ENCODE measurements around the gene CLSTN2. TPM values are rescaled to one million over a fixed set of nuclear protein-coding genes. Genes with fewer than 3 reads are reported as not detected.

The CLSTN2 gene
- total and polyA plus RNA-seq, 2 experiments from 2014 or later, result 23.0 to 27.0 TPM

GRCh38 chr3:140242818-140243276 is 307.9 kb downstream of the CLSTN2 start:
- Histone ChIP-seq H3K79me2 (no peaks in the 10 kb centered on the region), H3K9me3 (ENCODE audit: low read depth) (no peaks in the 10 kb centered on the region), H4K20me1 (ENCODE audit: insufficient read depth, poor library complexity, severe bottlenecking) (no peaks in the 10 kb centered on the region), H3K27me3 (no peaks in the 10 kb centered on the region), H3K36me3 (replicated peaks; ENCODE audit: insufficient read depth, low read depth) (no peaks in the 10 kb centered on the region), H3K27ac (no peak overlapping the region), H2AFZ (no peak overlapping the region), H3K4me3 (no peak overlapping the region), H3K4me2 (no peak overlapping the region), H3K4me1 (ENCODE audit: insufficient read depth) (peaks cover 6% of the 10 kb centered on the region), H3K9me2 (replicated peaks; ENCODE audit: insufficient read depth) (no peaks in the 10 kb centered on the region)
- WGBS (ENCODE audit: low lambda C conversion rate, missing lambda C conversion rate), result 67% methylated on average over 5 of the region's 5 CpGs
- TF ChIP-seq EZH2phosphoT487 (IDR thresholded peaks at IDR 0.05; ENCODE audit: low read depth, severe bottlenecking, unreplicated experiment), result no peak
- no peak for TF ChIP-seq CTCF (IDR thresholded peaks at IDR 0.05; ENCODE audit: poor library complexity)
- TF ChIP-seq EZH2 (IDR thresholded peaks at IDR 0.05; ENCODE audit: borderline replicate concordance), result no peak
- DNase-seq (ENCODE audit: low spot score), result no peak

GRCh38 chr3:140243575-140243974 is 308.6 kb downstream of the CLSTN2 start:
- Histone ChIP-seq H3K27me3 (no peaks in the 10 kb centered on the region), H4K20me1 (ENCODE audit: insufficient read depth, poor library complexity, severe bottlenecking) (no peaks in the 10 kb centered on the region), H3K36me3 (replicated peaks; ENCODE audit: insufficient read depth, low read depth) (no peaks in the 10 kb centered on the region), H3K79me2 (no peaks in the 10 kb centered on the region), H3K27ac (no peak overlapping the region), H3K9me2 (replicated peaks; ENCODE audit: insufficient read depth) (no peaks in the 10 kb centered on the region), H3K4me3 (no peak overlapping the region), H3K4me1 (ENCODE audit: insufficient read depth) (peaks cover 6% of the 10 kb centered on the region), H3K9me3 (ENCODE audit: low read depth) (no peaks in the 10 kb centered on the region), H2AFZ (no peak overlapping the region), H3K4me2 (no peak overlapping the region)
- DNase-seq (ENCODE audit: low spot score), result no peak
- TF ChIP-seq CTCF (IDR thresholded peaks at IDR 0.05; ENCODE audit: poor library complexity) (no peak), EZH2phosphoT487 (IDR thresholded peaks at IDR 0.05; ENCODE audit: low read depth, severe bottlenecking, unreplicated experiment) (no peak), EZH2 (IDR thresholded peaks at IDR 0.05; ENCODE audit: borderline replicate concordance) (no peak)
- WGBS (ENCODE audit: low lambda C conversion rate, missing lambda C conversion rate), result 96% methylated on average over 1 of the region's 1 CpG

GRCh38 chr3:140244893-140245292 is 309.9 kb downstream of the CLSTN2 start:
- no peak for DNase-seq (ENCODE audit: low spot score)
- no peak overlapping the region for H3K27ac ChIP-seq
- H4K20me1 ChIP-seq (ENCODE audit: insufficient read depth, poor library complexity, severe bottlenecking), result no peaks in the 10 kb centered on the region
- H2AFZ ChIP-seq, result no peak overlapping the region
- no peak for TF ChIP-seq EZH2 (IDR thresholded peaks at IDR 0.05; ENCODE audit: borderline replicate concordance)
- TF ChIP-seq EZH2phosphoT487 (IDR thresholded peaks at IDR 0.05; ENCODE audit: low read depth, severe bottlenecking, unreplicated experiment), result no peak
- TF ChIP-seq CTCF (IDR thresholded peaks at IDR 0.05; ENCODE audit: poor library complexity), result no peak
- H3K27me3 ChIP-seq, result no peaks in the 10 kb centered on the region
- WGBS (ENCODE audit: low lambda C conversion rate, missing lambda C conversion rate), result 63% methylated on average over 5 of the region's 5 CpGs
- H3K9me3 ChIP-seq (ENCODE audit: low read depth), result no peaks in the 10 kb centered on the region
- no peaks in the 10 kb centered on the region for H3K36me3 ChIP-seq (replicated peaks; ENCODE audit: insufficient read depth, low read depth)
- no peak overlapping the region for H3K4me2 ChIP-seq
- H3K4me3 ChIP-seq, result no peak overlapping the region
- no peaks in the 10 kb centered on the region for H3K9me2 ChIP-seq (replicated peaks; ENCODE audit: insufficient read depth)
- peaks cover 6% of the 10 kb centered on the region for H3K4me1 ChIP-seq (ENCODE audit: insufficient read depth)
- no peaks in the 10 kb centered on the region for H3K79me2 ChIP-seq

- no peaks in the 10 kb centered on the region for H3K27me3 ChIP-seq
- TF ChIP-seq EZH2 (IDR thresholded peaks at IDR 0.05; ENCODE audit: borderline replicate concordance) (no peak), EZH2phosphoT487 (IDR thresholded peaks at IDR 0.05; ENCODE audit: low read depth, severe bottlenecking, unreplicated experiment) (no peak), CTCF (IDR thresholded peaks at IDR 0.05; ENCODE audit: poor library complexity) (no peak)
- no peaks in the 10 kb centered on the region for H3K9me2 ChIP-seq (replicated peaks; ENCODE audit: insufficient read depth)
- no peaks in the 10 kb centered on the region for H4K20me1 ChIP-seq (ENCODE audit: insufficient read depth, poor library complexity, severe bottlenecking)
- DNase-seq (ENCODE audit: low spot score), result no peak
- 67% methylated on average over 3 of the region's 3 CpGs for WGBS (ENCODE audit: low lambda C conversion rate, missing lambda C conversion rate)
- H3K9me3 ChIP-seq (ENCODE audit: low read depth), result no peaks in the 10 kb centered on the region
- no peak overlapping the region for H3K4me3 ChIP-seq
- no peak overlapping the region for H2AFZ ChIP-seq
- no peaks in the 10 kb centered on the region for H3K79me2 ChIP-seq
- H3K36me3 ChIP-seq (replicated peaks; ENCODE audit: insufficient read depth, low read depth), result no peaks in the 10 kb centered on the region
- no peak overlapping the region for H3K27ac ChIP-seq
- H3K4me2 ChIP-seq, result no peak overlapping the region
- H3K4me1 ChIP-seq (ENCODE audit: insufficient read depth), result peaks cover 6% of the 10 kb centered on the region
Measured at GRCh38 chr3:140246578-140246977, 311.6 kb downstream of the CLSTN2 start.

All from hepatocyte (in vitro differentiated cells).